Epidermal melanocyte (primary cell): ENCODE measurements around the gene PPIA.
"Not testable (repeated sequence)": the region's sequence is repeated elsewhere in the genome, so short reads cannot be mapped to it uniquely, and the experiment has no call there.

ENCODE experiments used
- DNase-seq: peaks from one replicate; pipeline ENCODE4 v3.0.0; 2011; ENCODE audit warnings: low spot score; ENCODE audit not compliant: insufficient read length

The PPIA gene

DNA sequence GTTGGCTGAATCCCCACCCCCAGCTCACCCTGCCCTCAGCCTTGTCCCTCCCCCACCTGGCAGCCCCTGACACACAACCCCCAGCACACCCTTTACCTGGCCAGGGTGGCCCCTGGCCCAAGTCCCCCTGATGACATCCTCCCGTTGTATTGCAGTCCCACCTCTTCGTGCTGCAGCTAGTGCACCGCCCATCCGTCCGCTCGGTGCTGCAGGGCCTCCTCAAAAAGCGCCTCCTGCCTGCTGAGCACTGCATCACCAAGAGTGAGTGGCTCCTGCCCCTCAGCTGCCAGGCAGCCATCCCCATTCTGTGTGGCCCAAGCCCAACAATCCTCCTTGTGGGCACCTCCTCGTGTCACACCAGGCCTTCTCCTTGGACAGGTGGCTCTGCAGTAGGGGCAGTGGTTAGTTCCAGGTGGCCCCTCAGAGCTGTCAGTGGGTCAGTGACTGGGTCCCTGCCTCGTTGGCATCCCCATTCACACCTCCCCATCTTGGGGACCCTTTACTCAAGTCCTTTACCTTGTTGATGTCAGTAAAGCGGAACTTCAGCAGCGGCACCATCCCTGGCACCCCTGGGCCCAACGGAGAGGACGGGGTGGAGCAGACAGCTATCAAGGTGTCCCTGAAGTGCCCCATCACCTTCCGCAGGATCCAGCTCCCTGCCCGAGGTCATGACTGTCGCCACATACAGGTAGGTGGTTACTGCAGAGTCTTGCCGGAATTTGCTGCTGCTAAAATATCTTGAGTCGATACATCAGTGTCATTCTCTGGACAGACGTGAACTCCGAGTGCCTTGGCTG is 33.6 kb upstream of the PPIA start:
- peak; percentile 9 for DNase-seq

DNA sequence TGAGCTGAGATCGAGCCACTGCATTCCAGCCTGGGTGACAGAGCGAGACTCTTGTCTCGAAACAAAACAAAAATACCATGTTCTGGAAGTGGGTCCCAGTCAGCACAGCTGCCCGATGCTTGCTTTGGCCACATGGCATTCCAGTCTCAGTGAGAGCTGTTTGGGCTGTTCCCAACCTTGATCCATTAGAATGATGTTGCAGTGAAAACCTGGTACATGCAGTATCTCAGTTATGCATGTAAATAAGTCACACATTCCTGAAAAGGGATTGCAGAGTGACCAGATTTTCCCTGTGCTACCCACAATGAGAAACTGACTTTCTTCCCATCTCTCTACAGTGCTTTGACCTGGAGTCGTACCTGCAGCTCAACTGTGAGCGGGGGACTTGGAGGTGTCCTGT is 32.4 kb upstream of the PPIA start:
- DNase-seq: peak; percentile 13

DNA sequence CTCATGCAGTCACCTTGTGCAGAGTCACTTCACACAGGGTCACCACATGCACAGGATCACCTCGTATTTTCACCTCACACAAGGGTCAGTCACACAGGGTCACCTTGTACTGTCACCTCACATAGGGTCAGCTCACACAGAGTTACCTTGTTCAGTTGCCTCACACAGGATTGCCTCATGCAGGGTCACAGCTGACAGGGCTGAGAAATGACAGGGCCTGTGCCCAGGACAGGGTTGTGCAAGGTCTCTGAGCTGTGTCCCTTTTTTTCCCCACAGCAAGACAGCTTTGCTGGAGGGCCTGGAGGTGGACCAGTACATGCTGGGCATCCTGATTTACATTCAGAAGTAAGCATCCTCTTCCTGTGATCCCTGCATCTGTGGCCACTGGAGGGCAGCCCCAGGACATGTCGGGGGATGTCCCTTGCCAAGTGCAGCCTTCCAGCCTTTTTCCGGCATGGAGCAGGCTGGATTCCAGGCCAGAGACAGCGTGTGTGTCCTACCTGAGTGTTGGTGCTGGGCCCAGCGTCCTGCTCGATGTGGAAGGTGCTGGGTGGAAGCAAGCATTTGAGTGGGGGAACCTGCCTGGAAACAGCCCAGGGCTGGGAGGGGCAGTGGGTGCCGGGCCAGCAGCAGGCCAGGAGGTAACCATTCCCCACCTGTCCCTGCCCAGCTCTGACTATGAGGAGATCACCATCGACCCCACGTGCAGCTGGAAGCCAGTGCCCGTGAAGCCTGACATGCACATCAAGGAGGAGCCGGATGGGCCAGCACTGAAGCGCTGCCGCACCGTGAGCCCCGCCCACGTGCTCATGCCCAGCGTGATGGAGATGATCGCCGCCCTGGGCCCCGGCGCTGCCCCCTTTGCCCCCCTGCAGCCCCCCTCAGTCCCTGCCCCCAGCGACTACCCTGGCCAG is 31.6 kb upstream of the PPIA start:
- DNase-seq: peak; percentile 13

DNA sequence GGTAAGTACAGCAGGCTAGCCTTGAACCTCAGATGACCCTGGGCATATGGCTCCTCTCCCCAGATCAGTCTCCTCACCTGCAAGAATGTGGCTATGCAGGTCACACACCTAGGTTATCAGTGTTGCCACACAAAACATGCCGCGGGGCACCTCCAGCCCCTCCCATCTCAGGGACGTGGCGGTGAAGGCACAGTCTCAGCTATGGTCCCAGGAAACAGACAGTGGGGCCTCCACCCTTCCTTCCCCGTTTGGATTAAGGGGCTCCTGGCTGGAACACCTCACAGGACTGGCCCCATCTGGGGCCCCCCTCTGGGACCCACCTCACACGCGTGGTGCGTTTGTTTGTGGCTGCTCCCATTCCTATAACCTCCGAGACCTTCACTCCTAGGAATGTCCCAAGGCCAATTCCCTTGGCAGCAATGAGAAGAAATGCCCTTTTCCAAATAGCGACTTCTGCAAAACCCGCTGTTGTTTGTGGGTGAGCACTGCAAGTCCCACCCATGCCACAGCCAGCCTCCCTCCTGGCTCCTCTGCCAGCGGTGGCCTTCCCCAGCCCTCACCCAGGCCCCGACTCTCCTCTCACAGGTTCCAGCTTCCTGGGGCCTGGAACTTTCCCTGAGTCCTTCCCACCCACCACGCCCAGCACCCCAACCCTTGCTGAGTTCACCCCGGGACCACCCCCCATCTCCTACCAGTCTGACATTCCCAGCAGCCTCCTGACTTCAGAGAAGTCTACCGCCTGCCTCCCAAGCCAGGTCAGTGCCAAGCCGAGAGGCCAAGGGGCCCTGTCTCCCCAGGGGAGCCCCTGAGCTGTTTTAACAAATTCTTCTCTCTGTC is 30.7 kb upstream of the PPIA start:
- DNase-seq: peak; percentile 11

DNA sequence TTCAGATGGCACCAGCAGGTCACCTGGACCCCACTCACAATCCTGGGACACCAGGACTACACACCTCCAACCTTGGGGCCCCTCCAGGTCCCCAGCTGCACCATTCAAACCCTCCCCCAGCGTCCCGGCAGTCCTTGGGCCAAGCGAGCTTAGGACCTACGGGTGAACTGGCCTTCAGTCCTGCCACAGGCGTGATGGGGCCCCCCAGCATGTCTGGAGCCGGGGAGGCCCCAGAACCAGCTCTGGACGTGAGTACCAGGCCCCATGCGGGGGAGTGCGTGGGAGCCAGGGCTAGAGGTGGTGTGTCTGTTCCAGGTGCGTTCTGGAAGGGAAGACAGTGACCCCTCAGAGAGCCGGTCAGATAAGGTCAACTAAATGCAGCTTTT is 30.1 kb upstream of the PPIA start:
- peak; percentile 5 for DNase-seq

DNA sequence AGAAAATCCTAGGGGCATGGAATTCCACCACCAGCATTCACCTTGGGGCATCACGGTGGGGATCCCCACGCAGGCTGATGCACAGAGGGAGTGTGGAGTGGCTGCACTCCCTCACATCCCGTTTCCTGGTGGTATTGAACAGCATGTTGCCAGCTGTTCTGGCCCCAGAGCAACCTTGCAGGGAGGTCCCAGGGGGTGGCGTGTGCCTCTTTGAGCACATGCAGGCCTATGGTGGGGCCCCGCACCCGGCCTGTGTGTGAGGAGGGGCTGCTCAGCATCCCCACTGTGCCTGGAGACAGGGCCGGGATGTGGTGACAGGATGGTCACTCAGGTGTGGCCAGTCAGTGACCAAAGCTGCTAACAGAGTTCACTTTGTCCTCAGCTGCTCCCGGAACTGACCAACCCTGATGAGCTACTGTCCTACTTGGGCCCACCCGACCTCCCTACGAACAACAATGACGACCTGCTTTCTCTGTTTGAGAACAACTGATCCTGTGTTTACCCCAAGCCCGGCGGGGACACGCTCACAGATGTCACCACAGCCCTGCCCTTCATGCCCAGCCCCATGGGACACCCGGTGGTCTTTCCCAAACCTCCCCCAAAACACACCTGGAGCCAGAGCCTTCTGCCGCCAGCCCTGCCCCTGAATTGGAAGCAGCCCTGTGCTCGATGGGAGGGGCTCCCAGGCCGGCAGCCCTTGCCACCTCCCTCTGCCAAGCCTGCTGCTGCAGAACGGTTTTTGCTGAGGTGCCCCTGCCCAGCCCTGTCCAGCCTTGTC is 29.2 kb upstream of the PPIA start:
- peak; percentile 14 for DNase-seq

DNA sequence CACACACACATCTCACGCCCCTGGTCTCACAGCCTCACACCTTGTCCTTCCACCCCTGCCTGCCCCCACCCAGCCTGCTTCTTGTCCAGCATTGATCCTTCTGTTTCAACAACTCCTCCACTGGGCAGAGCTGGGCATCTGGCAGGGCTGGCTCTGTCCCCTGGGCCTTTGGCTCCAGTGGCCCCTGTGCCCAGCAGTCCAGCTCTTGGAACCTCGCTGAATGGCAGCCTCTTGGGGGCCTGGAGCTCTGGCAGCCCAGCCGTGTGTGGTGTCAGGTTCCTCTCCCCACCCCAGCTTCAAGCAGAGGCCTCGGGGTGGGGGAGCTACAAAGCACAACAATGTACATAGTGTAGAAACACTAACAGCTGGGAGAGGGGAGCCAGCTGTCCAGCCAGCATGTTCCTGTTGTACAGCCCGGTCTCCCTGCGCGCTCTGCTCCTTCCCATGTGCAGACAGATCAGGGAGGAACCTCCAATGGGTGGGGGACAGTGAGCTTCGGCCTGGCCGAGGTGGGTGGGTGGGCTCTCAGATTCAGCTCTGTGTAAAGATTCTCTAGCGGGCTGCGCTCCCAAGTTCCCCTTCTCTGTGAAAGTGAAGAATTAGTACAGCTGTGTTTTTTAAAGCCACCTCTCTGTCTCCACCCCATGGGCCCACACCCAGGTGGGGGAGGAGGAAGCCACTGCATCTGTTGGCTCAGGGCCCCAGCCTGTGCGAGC is 28.4 kb upstream of the PPIA start:
- peak; percentile 69 for DNase-seq

DNA sequence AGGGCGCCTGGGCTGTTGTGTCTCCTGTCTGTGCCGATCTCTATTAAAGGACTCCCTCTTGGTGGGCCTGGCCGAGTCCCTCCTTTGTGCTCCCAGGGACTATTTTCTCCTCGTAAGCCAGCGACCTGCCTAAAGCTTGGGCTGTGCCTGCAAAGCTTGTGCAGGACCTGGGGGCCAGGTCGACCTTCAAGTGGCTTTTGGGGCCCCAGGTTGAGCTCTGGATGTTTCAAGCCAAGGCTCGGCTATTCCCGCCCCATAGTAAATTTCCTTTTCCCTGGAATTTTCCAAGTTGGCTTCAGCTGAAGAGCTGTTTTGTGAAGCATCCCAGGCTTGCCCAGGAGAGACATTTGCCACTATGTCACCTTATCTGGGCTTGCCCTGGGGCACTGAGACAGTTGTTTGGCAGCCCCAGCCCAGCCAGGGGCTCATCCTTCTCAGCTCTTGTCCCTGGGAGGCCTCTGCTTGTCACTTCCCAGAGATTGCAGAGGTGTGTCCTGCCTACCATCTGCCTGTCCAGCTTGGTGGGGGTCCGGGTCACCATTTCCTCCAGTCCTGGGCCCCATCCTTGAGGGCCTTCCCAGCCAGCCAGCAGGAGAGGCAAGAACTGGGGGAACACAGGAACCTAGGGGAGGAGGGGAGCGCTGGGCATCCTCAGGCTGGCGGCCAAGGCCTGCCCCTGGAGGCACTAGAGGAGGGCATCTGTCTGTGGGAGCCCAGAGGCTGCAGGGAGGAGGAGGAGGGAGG is 27.7 kb upstream of the PPIA start:
- peak; percentile 8 for DNase-seq

DNA sequence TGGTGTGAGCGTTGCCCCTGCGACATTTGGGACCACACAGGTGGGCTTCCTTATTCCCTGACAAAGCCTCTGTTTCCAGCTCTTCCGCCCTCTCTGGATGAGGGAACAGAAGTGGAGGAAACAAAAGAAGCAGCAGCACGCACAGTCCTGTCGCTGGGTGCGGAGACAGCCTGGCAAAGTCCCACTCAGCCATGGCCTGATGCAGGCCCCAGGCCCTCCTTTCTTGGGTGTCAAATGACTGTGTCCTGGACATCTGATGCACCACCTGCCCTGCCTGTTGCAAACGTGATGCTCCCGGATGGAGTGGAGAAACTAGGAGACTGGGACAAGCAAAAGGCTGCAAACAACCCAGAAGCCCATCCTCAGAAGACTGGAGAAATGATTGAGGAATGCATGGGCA is 27.1 kb upstream of the PPIA start:
- DNase-seq: peak; percentile 6

DNA sequence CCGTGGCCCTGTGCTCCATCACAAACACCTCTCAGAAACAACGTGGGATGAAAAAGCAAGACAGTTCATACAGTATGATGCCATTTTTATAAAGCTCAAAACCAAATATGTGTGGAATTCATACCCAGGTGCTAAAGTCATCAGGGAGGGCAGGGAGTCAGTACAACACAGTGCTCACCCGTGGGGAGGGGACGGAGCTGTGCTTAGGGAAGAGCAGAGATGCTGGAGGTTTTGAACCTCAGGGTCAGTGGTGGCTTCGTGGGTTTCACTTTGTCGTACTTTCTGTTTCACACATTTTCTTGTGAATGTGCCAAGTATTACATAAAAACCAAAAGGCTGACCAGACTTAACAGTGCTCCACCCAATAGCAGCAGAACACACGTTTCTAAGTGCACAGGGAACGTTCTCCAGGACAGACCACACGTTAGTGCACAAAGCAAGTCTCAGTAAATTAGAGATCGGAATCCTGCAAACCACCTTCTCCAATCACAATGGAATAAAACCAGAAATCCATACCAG is 26.6 kb upstream of the PPIA start:
- peak; percentile 15 for DNase-seq

DNA sequence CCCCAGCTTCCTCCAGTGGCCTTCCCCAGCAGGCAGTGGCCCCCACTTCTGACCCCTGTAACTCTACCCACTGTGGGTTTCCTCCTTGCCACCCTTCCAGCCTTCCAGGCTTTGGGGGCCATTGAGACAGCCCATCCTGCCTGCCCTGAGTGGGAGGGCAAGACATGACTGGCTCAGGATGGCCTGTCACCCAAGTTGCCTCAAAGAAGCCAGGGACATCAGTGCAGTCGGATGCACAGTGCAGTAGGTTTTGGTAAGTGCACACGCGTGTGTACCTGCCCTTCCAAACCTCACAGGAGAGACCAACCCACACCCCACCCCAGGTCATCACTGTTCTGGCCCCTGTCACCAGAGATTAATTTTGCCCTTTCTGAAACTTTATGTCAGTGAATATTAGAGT is 25.1 kb upstream of the PPIA start:
- DNase-seq: no peak

DNA sequence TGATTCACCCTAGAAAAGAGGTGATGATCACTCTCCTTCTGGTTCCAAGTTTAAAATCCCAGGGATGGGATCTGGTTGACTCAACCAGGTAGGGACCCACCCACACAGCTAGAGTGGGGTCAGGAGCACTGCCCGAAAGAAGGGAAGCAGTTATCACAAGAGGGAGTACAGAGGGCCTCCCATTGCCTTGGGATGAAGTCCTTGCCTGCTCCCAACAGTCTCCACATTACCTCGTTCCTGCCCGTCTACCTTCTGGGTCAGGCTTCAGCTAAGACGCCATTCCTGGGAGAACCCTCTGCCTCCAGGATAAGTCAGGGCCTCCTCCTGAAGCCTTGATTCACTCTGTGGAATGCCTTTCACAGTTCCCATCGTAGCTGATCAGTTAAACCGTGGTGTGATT is 24.0 kb upstream of the PPIA start:
- DNase-seq: peak; percentile 3

DNA sequence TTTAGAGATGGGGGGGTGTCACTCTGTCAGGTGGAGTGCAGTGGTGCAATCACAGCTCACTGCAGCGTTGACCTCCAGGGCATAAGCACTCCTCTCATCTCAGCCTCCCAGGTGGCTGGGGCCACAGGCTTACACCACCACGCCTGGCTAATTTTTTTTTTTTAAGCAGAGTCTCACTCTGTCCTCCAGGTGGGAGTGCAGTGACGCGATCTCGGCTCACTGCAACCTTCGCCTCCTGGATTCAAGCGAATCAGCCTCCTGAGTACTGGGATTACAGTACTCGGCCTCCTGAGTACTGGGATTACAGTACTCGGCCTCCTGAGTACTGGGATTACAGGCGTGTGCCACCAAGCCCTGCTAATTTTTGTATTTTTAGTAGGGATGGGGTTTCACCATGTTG is 23.6 kb upstream of the PPIA start:
- no peak for DNase-seq

DNA sequence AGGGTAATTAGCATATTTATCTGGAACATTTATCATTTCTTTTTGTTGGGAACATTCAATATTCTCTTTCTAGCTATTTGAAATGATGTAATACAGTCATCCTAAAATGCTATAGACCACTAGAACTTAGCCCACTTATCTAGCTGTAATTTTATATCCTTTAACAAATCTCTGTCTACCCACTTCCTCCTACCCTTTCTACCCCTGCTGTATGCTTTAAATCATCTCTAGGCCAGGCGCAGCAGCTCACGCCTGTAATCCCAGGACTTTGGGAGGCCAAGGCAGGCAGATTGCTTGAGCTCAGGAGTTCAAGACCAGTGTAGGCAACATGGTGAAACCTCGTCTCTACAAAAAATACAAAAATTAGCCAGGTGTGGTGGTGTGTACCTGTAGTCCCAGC is 22.0 kb upstream of the PPIA start:
- DNase-seq: not testable (repeated sequence)

DNA sequence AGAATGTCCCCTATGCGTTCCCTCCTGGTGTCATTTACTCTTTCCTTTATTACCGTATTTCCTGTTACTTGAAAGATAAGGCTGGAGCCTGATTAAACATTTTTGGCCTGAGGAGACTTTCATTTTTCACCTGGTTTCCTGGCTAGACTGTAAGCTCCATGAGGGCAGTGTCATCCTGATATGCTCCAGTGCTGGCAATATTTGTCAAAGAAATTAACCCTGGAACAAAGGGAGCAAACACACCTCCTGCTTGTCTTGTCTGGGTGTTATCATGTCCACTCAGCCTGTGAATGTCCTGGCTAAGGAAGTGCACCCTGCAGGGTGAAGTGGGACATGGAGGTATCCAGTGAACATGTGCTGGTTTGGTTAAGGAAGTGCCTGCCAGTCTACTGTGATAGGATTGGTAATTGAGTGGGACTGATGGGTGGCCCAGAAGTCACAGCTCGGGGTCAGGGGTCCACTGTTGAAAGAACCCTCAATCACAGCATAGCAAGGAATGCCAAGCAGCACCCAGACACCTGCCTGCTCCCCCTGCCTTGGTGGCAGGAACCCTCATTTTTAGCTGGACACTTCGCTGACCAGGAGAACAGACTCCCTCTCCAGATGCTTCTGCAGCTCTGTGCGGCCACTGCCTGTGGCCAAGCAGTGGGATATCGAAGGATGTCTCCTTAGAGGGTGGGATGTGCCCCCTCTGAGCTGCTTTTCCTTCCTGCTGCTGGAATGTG is 20.9 kb upstream of the PPIA start:
- DNase-seq: peak; percentile 5

DNA sequence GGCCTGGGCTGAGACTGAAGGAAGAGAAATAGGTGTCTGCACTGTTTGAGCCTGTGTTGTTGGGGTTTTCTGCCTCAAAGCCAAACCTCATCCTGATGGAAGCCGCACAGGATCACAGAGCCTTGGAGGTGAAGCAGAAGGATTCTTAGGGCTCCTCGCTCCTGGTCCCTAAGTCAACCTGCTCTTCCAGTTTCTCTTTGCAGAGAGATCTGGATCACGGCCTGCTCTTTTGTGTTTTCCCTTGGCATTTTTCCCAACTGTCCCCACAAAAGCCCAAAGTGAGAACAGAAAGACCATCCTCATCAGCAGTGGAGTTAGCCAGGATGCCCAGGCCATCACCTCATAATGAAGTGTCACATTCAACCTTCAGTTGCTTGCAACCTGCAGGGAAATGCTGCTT is 20.3 kb upstream of the PPIA start:
- DNase-seq: peak; percentile 4

DNA sequence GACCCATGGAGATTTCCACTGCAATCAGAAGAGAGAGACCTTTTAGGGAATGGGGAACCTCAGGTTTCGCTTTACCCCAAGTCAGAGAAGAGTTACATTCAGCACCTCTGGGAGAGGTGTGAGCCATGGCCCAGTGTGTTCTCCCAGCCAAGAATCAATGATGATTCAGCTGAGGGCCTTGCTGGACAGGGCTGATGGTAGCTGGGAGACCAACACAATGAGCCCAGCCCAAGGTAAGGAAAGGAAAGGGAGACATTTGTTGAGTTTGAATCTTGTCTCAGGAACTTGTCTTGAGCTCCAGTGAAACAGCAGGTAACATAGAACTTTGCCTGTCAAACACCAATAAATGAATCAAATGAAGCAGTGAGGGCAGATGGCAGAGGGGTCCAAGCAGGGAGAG is 14.0 kb upstream of the PPIA start:
- DNase-seq: no peak

DNA sequence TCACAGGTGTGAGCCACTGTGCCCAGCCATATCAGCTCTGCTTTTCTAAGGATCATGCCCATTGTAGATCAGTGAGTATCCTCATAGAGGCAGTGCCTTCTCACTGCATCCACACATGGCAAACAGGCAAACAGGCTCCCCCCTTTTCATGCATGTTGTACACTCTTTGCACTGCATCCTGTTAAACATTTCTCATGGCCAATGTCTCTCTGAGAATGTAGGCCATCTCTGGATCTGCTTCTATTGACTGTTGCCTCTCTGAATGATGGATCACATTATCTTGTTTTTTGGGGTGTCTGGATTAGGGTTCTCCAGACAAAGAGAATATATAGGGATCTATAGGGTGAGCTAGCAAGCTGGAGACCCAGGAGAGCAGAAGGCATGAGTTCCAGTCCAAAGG is 13.1 kb upstream of the PPIA start:
- DNase-seq: no peak

DNA sequence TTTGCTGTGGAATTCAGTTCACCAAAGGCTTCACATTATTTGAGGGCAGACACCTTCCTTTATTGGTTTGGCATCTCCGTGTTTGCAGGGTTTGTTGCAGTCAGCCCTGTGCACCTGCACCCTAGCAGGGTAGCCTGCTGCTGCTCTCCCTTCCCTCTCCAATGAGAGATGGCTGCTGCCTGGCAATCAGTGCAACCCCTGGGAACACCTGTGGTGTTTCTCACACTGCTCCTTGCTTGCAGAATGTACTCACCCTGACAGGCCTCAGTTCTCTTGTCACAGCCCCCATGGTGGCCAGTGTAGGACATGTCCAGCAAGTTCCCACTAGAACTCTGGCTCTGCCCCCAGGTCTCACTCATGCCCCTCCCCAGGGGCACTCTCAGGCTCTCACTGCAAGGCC is 12.1 kb upstream of the PPIA start:
- no peak for DNase-seq
